ENCODE results near the gene BMF. TPM values are rescaled to one million over a fixed set of nuclear protein-coding genes. Genes with fewer than 3 reads are reported as not detected.

The BMF gene
- total RNA-seq, 2 experiments from 2014 or later, result 4.8 to 11.1 TPM

DNA sequence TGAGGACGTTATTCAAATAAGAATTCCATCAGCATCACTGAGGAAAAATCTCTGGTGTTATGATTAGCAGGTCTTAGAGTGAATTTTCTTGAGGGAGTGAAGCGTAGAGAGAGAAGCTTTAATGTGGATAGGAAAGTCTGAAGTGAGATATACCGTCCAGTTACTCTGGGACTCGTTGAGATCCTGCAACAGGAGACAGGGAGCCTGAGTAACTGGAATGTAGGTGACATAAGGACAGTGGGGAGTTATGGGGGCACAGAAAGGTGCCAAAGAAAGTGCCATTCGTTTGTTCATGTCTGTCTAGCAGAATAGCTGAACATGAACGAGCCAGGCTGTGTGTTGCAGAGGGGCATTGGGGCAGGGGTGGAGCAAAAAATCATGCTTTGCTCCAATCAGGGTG, 42.8 kb upstream of the BMF start:
- no peak overlapping the region for H3K4me2 ChIP-seq (ENCODE audit: low read length)
- intact Hi-C loops (cut with micrococcal nuclease; ENCODE audit: unreplicated experiment), result no loop called here
- no peak overlapping the region for H2AFZ ChIP-seq (ENCODE audit: low read length)
- H3K9me2 ChIP-seq (ENCODE audit: insufficient read depth, low read length), result no peaks in the 10 kb centered on the region
- DNase-seq (ENCODE audit: low spot score), result no peak
- no peak overlapping the region for H3K4me3 ChIP-seq (ENCODE audit: low read depth, low read length, poor library complexity, severe bottlenecking)
- peaks cover 10% of the 10 kb centered on the region for H3K4me1 ChIP-seq (ENCODE audit: insufficient read depth, low read length, poor library complexity, severe bottlenecking)
- POLR2A ChIA-PET, result interaction anchor here (0.6 kb wide), 1 partner anchor 293 kb away, joined by 3 read pairs; no protein-coding TSS in a partner anchor
- no peak for TF ChIP-seq EZH2phosphoT487 (IDR thresholded peaks at IDR 0.05; ENCODE audit: borderline replicate concordance, low read depth, low read length)
- H3K9me3 ChIP-seq (ENCODE audit: low read length), result no peaks in the 10 kb centered on the region
- no peaks in the 10 kb centered on the region for H3K36me3 ChIP-seq (ENCODE audit: insufficient read depth, low read length)
- CTCF ChIA-PET (ENCODE audit: unreplicated experiment), result no interaction called here
- BruUV-seq (replicated peaks), result no TSS peak
- H3K79me2 ChIP-seq (ENCODE audit: insufficient read depth, low read depth, low read length), result no peaks in the 10 kb centered on the region
- H3K27ac ChIP-seq (ENCODE audit: low read depth, low read length, poor library complexity, severe bottlenecking), result no peak overlapping the region
- no peaks in the 10 kb centered on the region for H4K20me1 ChIP-seq (ENCODE audit: insufficient read depth, low read length)

DNA sequence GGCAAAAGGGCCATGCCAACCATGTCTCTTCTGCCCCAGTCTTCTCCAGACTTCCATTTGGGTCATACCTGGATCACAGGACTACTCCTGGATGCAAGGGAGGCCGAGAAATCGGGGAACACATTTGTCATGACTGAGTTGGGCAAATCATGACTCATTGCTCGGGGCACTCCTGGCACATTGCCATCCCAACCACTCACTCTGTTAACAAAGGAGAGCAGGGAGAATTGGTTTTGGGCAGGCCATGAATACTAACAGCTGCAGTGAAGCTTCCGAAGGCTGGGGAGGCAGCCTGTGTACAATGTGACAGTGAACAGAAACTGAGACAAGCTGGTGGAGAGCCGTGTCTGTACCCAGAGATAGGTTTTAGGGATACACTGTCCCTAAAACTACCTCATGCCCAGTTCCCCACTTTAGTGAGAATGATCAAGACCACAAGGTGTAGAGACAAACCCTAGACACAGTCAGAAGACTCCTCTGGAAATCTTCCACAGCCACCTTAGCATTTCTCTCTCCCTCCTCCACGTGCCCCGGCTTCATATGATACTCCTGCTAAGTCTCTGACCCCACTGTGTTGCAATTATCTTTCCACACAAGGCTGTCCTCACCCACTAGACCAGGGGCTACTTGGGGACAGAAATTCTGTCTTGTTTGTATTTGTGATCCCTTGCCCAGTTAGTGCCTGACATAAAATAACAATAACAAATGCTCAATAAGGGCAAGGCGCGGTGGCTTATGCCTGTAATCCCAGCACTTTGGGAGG, 41.7 kb upstream of the BMF start:
- no peak overlapping the region for H3K4me2 ChIP-seq (ENCODE audit: low read length)
- no peak for DNase-seq (ENCODE audit: low spot score)
- intact Hi-C loops (cut with micrococcal nuclease; ENCODE audit: unreplicated experiment), result no loop called here
- no peaks in the 10 kb centered on the region for H4K20me1 ChIP-seq (ENCODE audit: insufficient read depth, low read length)
- no peaks in the 10 kb centered on the region for H3K9me2 ChIP-seq (ENCODE audit: insufficient read depth, low read length)
- no peak overlapping the region for H2AFZ ChIP-seq (ENCODE audit: low read length)
- peaks cover 3% of the 10 kb centered on the region for H3K4me1 ChIP-seq (ENCODE audit: insufficient read depth, low read length, poor library complexity, severe bottlenecking)
- H3K36me3 ChIP-seq (ENCODE audit: insufficient read depth, low read length), result no peaks in the 10 kb centered on the region
- CTCF ChIA-PET (ENCODE audit: unreplicated experiment), result no interaction called here
- no peak overlapping the region for H3K4me3 ChIP-seq (ENCODE audit: low read depth, low read length, poor library complexity, severe bottlenecking)
- no peak overlapping the region for H3K27ac ChIP-seq (ENCODE audit: low read depth, low read length, poor library complexity, severe bottlenecking)
- H3K9me3 ChIP-seq (ENCODE audit: low read length), result no peaks in the 10 kb centered on the region
- no peaks in the 10 kb centered on the region for H3K79me2 ChIP-seq (ENCODE audit: insufficient read depth, low read depth, low read length)
- no TSS peak for BruUV-seq (replicated peaks)
- POLR2A ChIA-PET, result no interaction called here
- TF ChIP-seq, protein P1, sequence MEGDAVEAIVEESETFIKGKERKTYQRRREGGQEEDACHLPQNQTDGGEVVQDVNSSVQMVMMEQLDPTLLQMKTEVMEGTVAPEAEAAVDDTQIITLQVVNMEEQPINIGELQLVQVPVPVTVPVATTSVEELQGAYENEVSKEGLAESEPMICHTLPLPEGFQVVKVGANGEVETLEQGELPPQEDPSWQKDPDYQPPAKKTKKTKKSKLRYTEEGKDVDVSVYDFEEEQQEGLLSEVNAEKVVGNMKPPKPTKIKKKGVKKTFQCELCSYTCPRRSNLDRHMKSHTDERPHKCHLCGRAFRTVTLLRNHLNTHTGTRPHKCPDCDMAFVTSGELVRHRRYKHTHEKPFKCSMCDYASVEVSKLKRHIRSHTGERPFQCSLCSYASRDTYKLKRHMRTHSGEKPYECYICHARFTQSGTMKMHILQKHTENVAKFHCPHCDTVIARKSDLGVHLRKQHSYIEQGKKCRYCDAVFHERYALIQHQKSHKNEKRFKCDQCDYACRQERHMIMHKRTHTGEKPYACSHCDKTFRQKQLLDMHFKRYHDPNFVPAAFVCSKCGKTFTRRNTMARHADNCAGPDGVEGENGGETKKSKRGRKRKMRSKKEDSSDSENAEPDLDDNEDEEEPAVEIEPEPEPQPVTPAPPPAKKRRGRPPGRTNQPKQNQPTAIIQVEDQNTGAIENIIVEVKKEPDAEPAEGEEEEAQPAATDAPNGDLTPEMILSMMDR (conservative IDR thresholded peaks at IDR 0.05; ENCODE audit: low read length), result no peak
- no peak for TF ChIP-seq EZH2phosphoT487 (IDR thresholded peaks at IDR 0.05; ENCODE audit: borderline replicate concordance, low read depth, low read length)

DNA sequence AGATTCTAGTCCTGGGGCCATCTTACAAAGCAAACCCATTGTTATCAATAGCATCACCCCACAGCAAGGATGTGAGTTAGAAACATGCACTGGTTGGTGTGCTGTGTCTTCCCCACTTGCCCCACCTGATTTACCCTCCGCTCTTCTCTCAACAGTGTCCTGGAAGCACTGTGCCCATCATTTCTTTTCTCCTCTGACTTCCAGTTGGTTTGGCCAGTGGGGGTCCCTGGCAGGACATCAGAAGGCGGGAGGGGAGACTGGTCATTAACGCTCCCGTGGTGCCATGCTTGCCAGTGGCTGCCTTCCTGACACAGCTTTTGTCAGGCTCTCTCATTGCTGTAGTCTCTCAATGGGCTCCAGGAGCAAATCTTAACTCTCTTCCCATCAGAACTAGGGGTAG, 40.7 kb upstream of the BMF start:
- BruUV-seq (replicated peaks), result no TSS peak
- H3K4me3 ChIP-seq (ENCODE audit: low read depth, low read length, poor library complexity, severe bottlenecking), result no peak overlapping the region
- H3K36me3 ChIP-seq (ENCODE audit: insufficient read depth, low read length), result no peaks in the 10 kb centered on the region
- no peaks in the 10 kb centered on the region for H3K9me2 ChIP-seq (ENCODE audit: insufficient read depth, low read length)
- CTCF ChIA-PET (ENCODE audit: unreplicated experiment), result no interaction called here
- H4K20me1 ChIP-seq (ENCODE audit: insufficient read depth, low read length), result no peaks in the 10 kb centered on the region
- H3K9me3 ChIP-seq (ENCODE audit: low read length), result no peaks in the 10 kb centered on the region
- no peaks in the 10 kb centered on the region for H3K4me1 ChIP-seq (ENCODE audit: insufficient read depth, low read length, poor library complexity, severe bottlenecking)
- H3K27ac ChIP-seq (ENCODE audit: low read depth, low read length, poor library complexity, severe bottlenecking), result no peak overlapping the region
- no peaks in the 10 kb centered on the region for H3K79me2 ChIP-seq (ENCODE audit: insufficient read depth, low read depth, low read length)
- POLR2A ChIA-PET, result no interaction called here
- no peak for TF ChIP-seq EZH2phosphoT487 (IDR thresholded peaks at IDR 0.05; ENCODE audit: borderline replicate concordance, low read depth, low read length)
- TF ChIP-seq, protein P1 (conservative IDR thresholded peaks at IDR 0.05; ENCODE audit: low read length), result no peak
- H3K4me2 ChIP-seq (ENCODE audit: low read length), result no peak overlapping the region
- intact Hi-C loops (cut with micrococcal nuclease; ENCODE audit: unreplicated experiment), result no loop called here
- DNase-seq (ENCODE audit: low spot score), result no peak
- H2AFZ ChIP-seq (ENCODE audit: low read length), result no peak overlapping the region
